ENCODE results near the gene CRLF1. TPM values are rescaled to one million over a fixed set of nuclear protein-coding genes. Genes with fewer than 3 reads are reported as not detected.

CRLF1 gene
- total RNA-seq, 2 donors from 2014 or later, result 0.84 to 1.6 TPM

- H3K9ac ChIP-seq (ENCODE audit: low read depth in 2 of 2, low read length in 2 of 2), result no peak overlapping the region
- no peak overlapping the region for H3K27ac ChIP-seq
- H3K4me3 ChIP-seq, result no peak overlapping the region
- no peak for DNase-seq
- TF ChIP-seq CTCF (IDR thresholded peaks at IDR 0.05), result no peak
- H3K36me3 ChIP-seq, result no peaks in the 10 kb centered on the region
- intact Hi-C loops (cut with DNase I), result no loop called here
- no peaks in the 10 kb centered on the region for H3K4me1 ChIP-seq
- H3K27me3 ChIP-seq, result no peaks in the 10 kb centered on the region
- H3K9me3 ChIP-seq, result no peaks in the 10 kb centered on the region
Observed at GRCh38 chr19:18620311-18620710, 13.7 kb upstream of the CRLF1 start.

- H3K9me3 ChIP-seq, result no peaks in the 10 kb centered on the region
- intact Hi-C loops (cut with DNase I), result no loop called here
- TF ChIP-seq CTCF (IDR thresholded peaks at IDR 0.05), result no peak
- H3K9ac ChIP-seq (ENCODE audit: low read depth in 2 of 2, low read length in 2 of 2), result no peak overlapping the region
- no peak overlapping the region for H3K4me3 ChIP-seq
- no peak overlapping the region for H3K27ac ChIP-seq
- no peaks in the 10 kb centered on the region for H3K4me1 ChIP-seq
- DNase-seq, result no peak
- peaks cover 14% of the 10 kb centered on the region for H3K27me3 ChIP-seq
- H3K36me3 ChIP-seq, result no peaks in the 10 kb centered on the region
Observed at GRCh38 chr19:18618236-18618635, 11.6 kb upstream of the CRLF1 start.

GRCh38 chr19:18617562-18617961 is 11.0 kb upstream of the CRLF1 start:
- DNase-seq, result no peak
- Histone ChIP-seq H3K27me3 (peaks cover 21% of the 10 kb centered on the region), H3K9me3 (no peaks in the 10 kb centered on the region), H3K4me1 (no peaks in the 10 kb centered on the region), H3K27ac (no peak overlapping the region), H3K4me3 (no peak overlapping the region), H3K36me3 (no peaks in the 10 kb centered on the region), H3K9ac (ENCODE audit: low read depth in 2 of 2, low read length in 2 of 2) (no peak overlapping the region)
- no peak for TF ChIP-seq CTCF (IDR thresholded peaks at IDR 0.05)
- intact Hi-C loops (cut with DNase I), result no loop called here

DNA sequence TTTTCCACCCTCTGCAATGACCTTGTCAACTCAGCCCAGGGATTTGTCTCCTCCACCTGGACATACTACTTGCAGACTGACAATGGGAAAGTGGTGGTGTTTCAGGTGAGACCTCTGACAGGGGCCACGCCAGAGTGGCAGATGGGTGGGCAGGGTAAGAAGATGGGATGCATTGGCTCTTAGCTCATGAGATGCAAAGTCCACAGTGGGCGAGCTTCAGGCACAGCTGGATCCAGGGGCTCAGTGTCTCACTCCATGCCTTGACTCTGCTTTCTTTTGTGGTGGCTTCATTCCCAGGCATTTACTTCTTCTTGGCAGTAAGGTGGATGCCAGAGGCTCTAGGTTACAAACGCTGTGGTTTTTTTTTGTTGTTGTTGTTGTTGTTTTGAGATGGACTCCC is 9.4 kb upstream of the CRLF1 start:
- Histone ChIP-seq H3K36me3 (no peaks in the 10 kb centered on the region), H3K9me3 (no peaks in the 10 kb centered on the region)
- intact Hi-C loops (cut with DNase I), result no loop called here

DNA sequence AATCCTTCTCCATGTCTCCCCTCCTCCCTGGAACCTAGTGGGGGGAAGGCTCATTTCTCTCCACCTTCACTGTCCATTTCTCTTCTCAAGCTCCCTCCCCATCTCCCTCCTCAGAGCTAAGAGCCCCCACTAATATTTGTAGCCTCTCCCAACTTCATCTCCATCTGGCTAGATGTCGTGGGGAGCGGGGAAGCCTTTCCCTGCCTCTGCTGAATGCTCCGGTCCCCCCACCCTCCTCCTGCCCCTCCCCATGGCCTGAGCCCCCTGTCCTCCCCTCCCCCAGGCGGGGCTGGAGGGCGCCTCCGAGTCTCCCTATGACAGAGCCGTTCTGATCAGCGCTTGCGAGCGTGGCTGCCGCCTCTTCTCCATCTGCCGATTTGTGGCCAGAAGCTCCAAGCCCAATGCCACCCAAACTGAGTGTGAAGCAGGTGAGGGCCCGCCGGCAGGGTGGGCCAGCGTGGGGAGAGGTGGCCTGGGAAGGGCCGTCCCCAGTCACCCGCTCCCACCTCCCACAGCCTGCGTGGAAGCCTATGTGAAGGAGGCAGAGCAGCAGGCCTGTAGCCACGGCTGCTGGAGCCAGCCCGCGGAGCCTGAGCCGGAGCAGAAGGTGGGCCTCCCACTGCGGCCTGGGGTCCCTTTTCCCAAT is 7.1 kb upstream of the CRLF1 start:
- no peak for TF ChIP-seq CTCF (IDR thresholded peaks at IDR 0.05)
- H3K9ac ChIP-seq (ENCODE audit: low read depth in 2 of 2, low read length in 2 of 2), result no peak overlapping the region
- H3K9me3 ChIP-seq, result no peaks in the 10 kb centered on the region
- no peak overlapping the region for H3K27ac ChIP-seq
- no peaks in the 10 kb centered on the region for H3K36me3 ChIP-seq
- no peak overlapping the region for H3K4me3 ChIP-seq
- H3K27me3 ChIP-seq, result peaks cover 59% of the 10 kb centered on the region
- intact Hi-C loops (cut with DNase I), result no loop called here
- H3K4me1 ChIP-seq, result no peaks in the 10 kb centered on the region
- DNase-seq, result no peak

More for the DNA sequence above, 9.4 kb upstream of the CRLF1 start:
- no peak for TF ChIP-seq CTCF (IDR thresholded peaks at IDR 0.05)
- Histone ChIP-seq H3K4me1 (no peaks in the 10 kb centered on the region), H3K9ac (ENCODE audit: low read depth in 2 of 2, low read length in 2 of 2) (no peak overlapping the region), H3K27me3 (peaks cover 36% of the 10 kb centered on the region), H3K4me3 (no peak overlapping the region), H3K27ac (no peak overlapping the region)
- no peak for DNase-seq

Measured in colonic mucosa (tissue), 4 donors.